ENCODE data around the gene TRIM21. TPM values are rescaled to one million over a fixed set of nuclear protein-coding genes. Genes with fewer than 3 reads are reported as not detected.

TRIM21 gene
- total and polyA plus RNA-seq, 10 of the 15 experiments (the other 5 are each of a cell fraction or from before 2014, with no cell fraction given), result 24.3 to 80.6 (median 31.7) TPM

DNA sequence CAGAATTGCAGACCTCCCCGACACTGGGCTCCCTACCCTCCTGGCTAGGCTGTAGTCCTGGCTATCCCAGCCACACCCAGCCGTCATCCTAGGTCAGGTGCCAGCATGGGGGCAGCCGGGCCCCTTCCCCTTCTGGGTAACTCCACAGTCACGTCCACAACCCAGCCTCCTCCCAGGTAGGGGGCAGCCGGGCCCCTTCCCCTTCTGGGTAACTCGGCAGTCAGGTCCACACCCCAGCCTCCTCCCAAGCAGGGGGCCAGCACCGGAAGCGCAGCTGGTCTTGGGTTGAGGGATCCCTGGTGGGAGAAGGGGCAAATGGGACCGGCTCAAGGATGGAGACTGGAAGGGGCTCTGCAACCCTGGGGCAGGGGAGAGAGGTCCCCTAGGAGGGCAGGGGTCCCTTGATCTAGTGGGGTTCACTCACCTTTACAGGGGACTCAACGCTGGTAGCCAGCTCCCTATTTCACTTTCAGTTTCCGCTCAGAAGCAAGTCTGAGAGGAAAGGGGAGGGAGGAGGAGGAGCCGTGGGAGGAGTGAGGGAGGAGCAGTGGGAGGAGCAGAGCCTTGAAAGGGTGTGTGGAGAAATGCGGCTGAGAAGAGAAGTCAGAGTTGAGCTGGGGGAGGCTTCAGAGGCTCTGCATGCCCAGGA, at the start of gene TRIM21 (continued):
- TF ChIP-seq, protein P1, sequence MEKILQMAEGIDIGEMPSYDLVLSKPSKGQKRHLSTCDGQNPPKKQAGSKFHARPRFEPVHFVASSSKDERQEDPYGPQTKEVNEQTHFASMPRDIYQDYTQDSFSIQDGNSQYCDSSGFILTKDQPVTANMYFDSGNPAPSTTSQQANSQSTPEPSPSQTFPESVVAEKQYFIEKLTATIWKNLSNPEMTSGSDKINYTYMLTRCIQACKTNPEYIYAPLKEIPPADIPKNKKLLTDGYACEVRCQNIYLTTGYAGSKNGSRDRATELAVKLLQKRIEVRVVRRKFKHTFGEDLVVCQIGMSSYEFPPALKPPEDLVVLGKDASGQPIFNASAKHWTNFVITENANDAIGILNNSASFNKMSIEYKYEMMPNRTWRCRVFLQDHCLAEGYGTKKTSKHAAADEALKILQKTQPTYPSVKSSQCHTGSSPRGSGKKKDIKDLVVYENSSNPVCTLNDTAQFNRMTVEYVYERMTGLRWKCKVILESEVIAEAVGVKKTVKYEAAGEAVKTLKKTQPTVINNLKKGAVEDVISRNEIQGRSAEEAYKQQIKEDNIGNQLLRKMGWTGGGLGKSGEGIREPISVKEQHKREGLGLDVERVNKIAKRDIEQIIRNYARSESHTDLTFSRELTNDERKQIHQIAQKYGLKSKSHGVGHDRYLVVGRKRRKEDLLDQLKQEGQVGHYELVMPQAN (conservative IDR thresholded peaks at IDR 0.05), result peak; percentile 63
- peak; percentile 28 for TF ChIP-seq SP1 (IDR thresholded peaks at IDR 0.05; ENCODE audit: low read depth, low read length)
- TF ChIP-seq SMAD5 (IDR thresholded peaks at IDR 0.05; ENCODE audit: low read depth), result peak; percentile 64; the same call in 1 of the 2 replicates
- TF ChIP-seq, protein P2, sequence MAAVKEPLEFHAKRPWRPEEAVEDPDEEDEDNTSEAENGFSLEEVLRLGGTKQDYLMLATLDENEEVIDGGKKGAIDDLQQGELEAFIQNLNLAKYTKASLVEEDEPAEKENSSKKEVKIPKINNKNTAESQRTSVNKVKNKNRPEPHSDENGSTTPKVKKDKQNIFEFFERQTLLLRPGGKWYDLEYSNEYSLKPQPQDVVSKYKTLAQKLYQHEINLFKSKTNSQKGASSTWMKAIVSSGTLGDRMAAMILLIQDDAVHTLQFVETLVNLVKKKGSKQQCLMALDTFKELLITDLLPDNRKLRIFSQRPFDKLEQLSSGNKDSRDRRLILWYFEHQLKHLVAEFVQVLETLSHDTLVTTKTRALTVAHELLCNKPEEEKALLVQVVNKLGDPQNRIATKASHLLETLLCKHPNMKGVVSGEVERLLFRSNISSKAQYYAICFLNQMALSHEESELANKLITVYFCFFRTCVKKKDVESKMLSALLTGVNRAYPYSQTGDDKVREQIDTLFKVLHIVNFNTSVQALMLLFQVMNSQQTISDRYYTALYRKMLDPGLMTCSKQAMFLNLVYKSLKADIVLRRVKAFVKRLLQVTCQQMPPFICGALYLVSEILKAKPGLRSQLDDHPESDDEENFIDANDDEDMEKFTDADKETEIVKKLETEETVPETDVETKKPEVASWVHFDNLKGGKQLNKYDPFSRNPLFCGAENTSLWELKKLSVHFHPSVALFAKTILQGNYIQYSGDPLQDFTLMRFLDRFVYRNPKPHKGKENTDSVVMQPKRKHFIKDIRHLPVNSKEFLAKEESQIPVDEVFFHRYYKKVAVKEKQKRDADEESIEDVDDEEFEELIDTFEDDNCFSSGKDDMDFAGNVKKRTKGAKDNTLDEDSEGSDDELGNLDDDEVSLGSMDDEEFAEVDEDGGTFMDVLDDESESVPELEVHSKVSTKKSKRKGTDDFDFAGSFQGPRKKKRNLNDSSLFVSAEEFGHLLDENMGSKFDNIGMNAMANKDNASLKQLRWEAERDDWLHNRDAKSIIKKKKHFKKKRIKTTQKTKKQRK (IDR thresholded peaks at IDR 0.05; ENCODE audit: low read depth, low read length), result no peak
- TF ChIP-seq MTA2 (IDR thresholded peaks at IDR 0.05; ENCODE audit: low read depth), result peak; percentile 51; the same call in 1 of the 2 replicates
- TF ChIP-seq ZNF217 (IDR thresholded peaks at IDR 0.05), result no peak
- TF ChIP-seq CHD1 (IDR thresholded peaks at IDR 0.05; ENCODE audit: low read depth, low read length), result no peak
- TF ChIP-seq TAF1 (IDR thresholded peaks at IDR 0.05; ENCODE audit: borderline replicate concordance, low read depth, low read length), result 0 out of 2 replicates have a peak, but pooled peaks have one; percentile 33
- TF ChIP-seq EZH2 (IDR thresholded peaks at IDR 0.05; ENCODE audit: borderline replicate concordance, control insufficient read depth, low read depth, low read length), result no peak
- peak in 1 of 2 experiments; percentile 62; a peak in 1 of 4 replicates for TF ChIP-seq BHLHE40 (IDR thresholded peaks at IDR 0.05; ENCODE audit: borderline replicate concordance in 1 of 2, low read depth in 2 of 2, low read length in 1 of 2)
- TF ChIP-seq MYB (IDR thresholded peaks at IDR 0.05; ENCODE audit: borderline replicate concordance, low read depth, low read length), result no peak
- TF ChIP-seq NFXL1 (IDR thresholded peaks at IDR 0.05; ENCODE audit: borderline replicate concordance), result peak; percentile 91
- TF ChIP-seq ZZZ3 (IDR thresholded peaks at IDR 0.05; ENCODE audit: control insufficient read depth, insufficient read length, low read depth), result no peak
- peak; percentile 82 for TF ChIP-seq POLR2A (IDR thresholded peaks at IDR 0.05; ENCODE audit: low read depth, low read length)
- TF ChIP-seq, protein P3, sequence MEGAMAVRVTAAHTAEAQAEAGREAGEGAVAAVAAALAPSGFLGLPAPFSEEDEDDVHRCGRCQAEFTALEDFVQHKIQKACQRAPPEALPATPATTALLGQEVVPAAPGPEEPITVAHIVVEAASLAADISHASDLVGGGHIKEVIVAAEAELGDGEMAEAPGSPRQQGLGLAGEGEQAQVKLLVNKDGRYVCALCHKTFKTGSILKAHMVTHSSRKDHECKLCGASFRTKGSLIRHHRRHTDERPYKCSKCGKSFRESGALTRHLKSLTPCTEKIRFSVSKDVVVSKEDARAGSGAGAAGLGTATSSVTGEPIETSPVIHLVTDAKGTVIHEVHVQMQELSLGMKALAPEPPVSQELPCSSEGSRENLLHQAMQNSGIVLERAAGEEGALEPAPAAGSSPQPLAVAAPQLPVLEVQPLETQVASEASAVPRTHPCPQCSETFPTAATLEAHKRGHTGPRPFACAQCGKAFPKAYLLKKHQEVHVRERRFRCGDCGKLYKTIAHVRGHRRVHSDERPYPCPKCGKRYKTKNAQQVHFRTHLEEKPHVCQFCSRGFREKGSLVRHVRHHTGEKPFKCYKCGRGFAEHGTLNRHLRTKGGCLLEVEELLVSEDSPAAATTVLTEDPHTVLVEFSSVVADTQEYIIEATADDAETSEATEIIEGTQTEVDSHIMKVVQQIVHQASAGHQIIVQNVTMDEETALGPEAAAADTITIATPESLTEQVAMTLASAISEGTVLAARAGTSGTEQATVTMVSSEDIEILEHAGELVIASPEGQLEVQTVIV (IDR thresholded peaks at IDR 0.05; ENCODE audit: borderline replicate concordance, partially characterized antibody), result no peak
- no peak for TF ChIP-seq CREB1 (IDR thresholded peaks at IDR 0.05; ENCODE audit: low read depth)
- peak; percentile 60 for TF ChIP-seq IKZF1 (conservative IDR thresholded peaks at IDR 0.05)
- TF ChIP-seq RUNX3 (IDR thresholded peaks at IDR 0.05; ENCODE audit: low read length), result no peak
- TF ChIP-seq ETV6 (conservative IDR thresholded peaks at IDR 0.05 in 1 of 2, IDR thresholded peaks at IDR 0.05 in 1 of 2; ENCODE audit: borderline replicate concordance in 1 of 2, low read depth in 1 of 2), result peak in 1 of 2 experiments; percentile 29; a peak in 1 of 4 replicates
- peak in 1 of 2 experiments; percentile 42; a peak in 1 of 4 replicates for TF ChIP-seq IKZF2 (IDR thresholded peaks at IDR 0.05)
- TF ChIP-seq ZBED1 (IDR thresholded peaks at IDR 0.05; ENCODE audit: borderline replicate concordance), result no peak

All from GM12878 (cell line).